NOMO-1 treated with dmso at 0.1 percent for 144 hours (cell line): ENCODE results near the gene CDKL1.

Experiments used
- DNase-seq: peaks from one replicate; lab custom pipeline; 2025; ENCODE audit not compliant: unreplicated experiment; lab: John Stamatoyannopoulos, UW

Gene CDKL1

DNA sequence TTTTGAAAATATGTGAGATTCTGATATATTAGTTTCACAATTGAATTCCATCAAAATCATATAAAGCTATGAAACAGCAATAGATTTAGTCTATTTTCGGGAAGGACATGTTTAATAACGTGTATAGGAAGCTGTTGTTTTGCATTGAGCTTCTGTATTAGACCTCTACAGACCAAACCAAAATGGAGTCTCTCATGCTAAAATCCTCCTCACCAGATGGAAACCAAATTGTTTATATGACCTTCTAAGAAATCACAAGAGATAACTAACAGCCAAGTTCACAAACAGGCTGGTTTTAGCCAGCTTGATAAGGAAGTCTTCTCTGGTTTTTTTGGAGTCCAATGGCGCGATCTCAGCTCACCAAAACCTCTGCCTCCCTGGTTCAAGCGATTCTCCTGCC is 108.5 kb downstream of the CDKL1 start:
- no peak for DNase-seq

DNA sequence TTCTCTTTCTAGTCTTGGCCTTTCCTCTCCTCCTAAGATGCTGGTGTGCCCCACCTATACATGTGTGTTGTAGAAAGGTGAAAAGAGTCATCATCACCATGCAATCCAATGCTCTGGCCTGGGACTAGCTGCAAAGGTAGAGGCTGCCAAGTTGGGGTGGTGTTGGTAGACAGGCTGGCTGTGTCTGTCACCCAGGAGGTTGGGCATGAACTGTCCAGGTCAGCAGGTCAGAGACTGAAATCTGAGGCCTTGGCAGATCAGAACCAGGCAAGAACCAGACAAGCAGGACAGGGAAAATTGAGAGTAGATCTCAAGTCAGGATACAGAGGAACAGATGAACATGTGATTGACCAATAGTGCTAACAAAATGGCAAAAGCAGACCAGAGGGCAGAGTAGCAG is 110.8 kb downstream of the CDKL1 start:
- DNase-seq = no peak
